HCT116 (cell line): ENCODE results near the gene IQGAP2.

Source experiments
- EZH2 ChIP-seq: fragments of 200-600 bp; sonication (generic); IDR thresholded peaks from 2 replicates; pipeline ENCODE4 v1.6.1; 2017; ENCODE audit warnings: antibody characterized with exemption, mixed run types
- JUND ChIP-seq: IDR thresholded peaks from 2 replicates; pipeline ENCODE4 v1.6.1; 2012
- POLR2A ChIP-seq: IDR thresholded peaks from 2 replicates; pipeline ENCODE4 v1.7.0; 2011; ENCODE audit warnings: borderline replicate concordance; ENCODE audit not compliant: insufficient read depth, insufficient read length; ENCODE audit errors: extremely low read depth
- ZNF274 ChIP-seq: fragments of 200-500 bp; sonication (Bioruptor generic); IDR thresholded peaks from 2 replicates; pipeline ENCODE4 v1.6.1; 2014; ENCODE audit warnings: mild to moderate bottlenecking, low read depth, low read length, inconsistent platforms
- TF ChIP-seq, protein P1 (sequence below), 3 experiments: fragments of 200-600 bp in 1 of 3; sonication (generic) in 1 of 3; IDR thresholded peaks in 2 of 3; conservative IDR thresholded peaks in 1 of 3; 2 replicates each; pipeline ENCODE4 v1.5.1; 2012 to 2017; ENCODE audit warnings: low read depth in 2 of 3, low read length in 2 of 3, antibody characterized with exemption in 1 of 3, borderline replicate concordance in 1 of 3, control low read depth in 1 of 3, mild to moderate bottlenecking in 1 of 3, mixed read lengths in 1 of 3, mixed run types in 1 of 3, moderate library complexity in 1 of 3; ENCODE audit not compliant: insufficient read depth in 1 of 3

DNA sequence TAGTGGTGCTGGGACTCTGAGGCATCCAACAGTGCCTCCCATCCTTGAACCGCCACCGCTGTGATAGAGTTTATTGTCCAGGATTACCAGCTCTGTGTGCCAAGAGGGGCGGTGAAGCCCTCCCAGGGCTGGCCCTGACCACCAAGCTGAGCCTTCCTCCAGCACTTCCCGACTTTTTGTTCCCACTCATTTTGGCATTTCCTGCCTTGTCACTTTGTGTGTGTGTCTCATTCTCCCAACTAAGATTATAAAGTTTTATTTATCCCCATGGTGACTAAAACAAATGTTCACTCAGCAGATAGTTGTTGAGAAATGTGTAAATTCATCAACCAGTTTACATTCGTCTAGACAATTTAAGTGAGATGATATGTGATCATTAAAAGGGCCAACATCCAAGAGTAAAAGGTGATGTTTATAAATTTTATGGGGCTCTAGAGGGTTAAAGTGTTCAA lies 315.3 kb downstream of the IQGAP2 start:
- TF ChIP-seq EZH2 (no peak), JUND (no peak), ZNF274 (no peak), POLR2A (no peak)
- TF ChIP-seq, protein P1, sequence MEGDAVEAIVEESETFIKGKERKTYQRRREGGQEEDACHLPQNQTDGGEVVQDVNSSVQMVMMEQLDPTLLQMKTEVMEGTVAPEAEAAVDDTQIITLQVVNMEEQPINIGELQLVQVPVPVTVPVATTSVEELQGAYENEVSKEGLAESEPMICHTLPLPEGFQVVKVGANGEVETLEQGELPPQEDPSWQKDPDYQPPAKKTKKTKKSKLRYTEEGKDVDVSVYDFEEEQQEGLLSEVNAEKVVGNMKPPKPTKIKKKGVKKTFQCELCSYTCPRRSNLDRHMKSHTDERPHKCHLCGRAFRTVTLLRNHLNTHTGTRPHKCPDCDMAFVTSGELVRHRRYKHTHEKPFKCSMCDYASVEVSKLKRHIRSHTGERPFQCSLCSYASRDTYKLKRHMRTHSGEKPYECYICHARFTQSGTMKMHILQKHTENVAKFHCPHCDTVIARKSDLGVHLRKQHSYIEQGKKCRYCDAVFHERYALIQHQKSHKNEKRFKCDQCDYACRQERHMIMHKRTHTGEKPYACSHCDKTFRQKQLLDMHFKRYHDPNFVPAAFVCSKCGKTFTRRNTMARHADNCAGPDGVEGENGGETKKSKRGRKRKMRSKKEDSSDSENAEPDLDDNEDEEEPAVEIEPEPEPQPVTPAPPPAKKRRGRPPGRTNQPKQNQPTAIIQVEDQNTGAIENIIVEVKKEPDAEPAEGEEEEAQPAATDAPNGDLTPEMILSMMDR (IDR thresholded peaks at IDR 0.05 in 2 of 3, conservative IDR thresholded peaks at IDR 0.05 in 1 of 3; ENCODE audit: borderline replicate concordance in 1 of 3, insufficient read depth in 1 of 3, low read depth in 2 of 3, low read length in 2 of 3) = no peak
